HG03159 (cell line): ENCODE measurements around the gene PARP8.
"Not testable (repeated sequence)": the region's sequence is repeated elsewhere in the genome, so short reads cannot be mapped to it uniquely, and the experiment has no call there.

Source experiments
- ATAC-seq: cut with Tn5 transposase; IDR thresholded peaks from one replicate; pipeline ENCODE4 v1.9.1; 2021; ENCODE audit warnings: mild to moderate bottlenecking, moderate library complexity; ENCODE audit not compliant: unreplicated experiment

The PARP8 gene

GRCh38 chr5:50766967-50767366 lies 100.5 kb downstream of the PARP8 start:
- no peak for ATAC-seq

- no peak for ATAC-seq
Observed at GRCh38 chr5:50767588-50767987, 101.2 kb downstream of the PARP8 start.

GRCh38 chr5:50768634-50769033 lies 102.2 kb downstream of the PARP8 start:
- no peak for ATAC-seq

- no peak for ATAC-seq
Observed at GRCh38 chr5:50770441-50770840, 104.0 kb downstream of the PARP8 start.

- ATAC-seq = not testable (repeated sequence)
Observed at GRCh38 chr5:50774446-50775175, 108.2 kb downstream of the PARP8 start.

- no peak for ATAC-seq
Observed at GRCh38 chr5:50786073-50786472, 119.6 kb downstream of the PARP8 start.

- no peak for ATAC-seq
Observed at GRCh38 chr5:50791813-50792212, 125.4 kb downstream of the PARP8 start.

- ATAC-seq = no peak
Observed at GRCh38 chr5:50792843-50793242, 126.4 kb downstream of the PARP8 start.

- no peak for ATAC-seq
Observed at GRCh38 chr5:50794812-50795211, 128.4 kb downstream of the PARP8 start.

- no peak for ATAC-seq
Observed at GRCh38 chr5:50798002-50798401, 131.6 kb downstream of the PARP8 start.

- no peak for ATAC-seq
Observed at GRCh38 chr5:50799596-50799995, 133.2 kb downstream of the PARP8 start.

- ATAC-seq = no peak
Observed at GRCh38 chr5:50800410-50800809, 134.0 kb downstream of the PARP8 start.

- no peak for ATAC-seq
Observed at GRCh38 chr5:50807661-50808060, 141.2 kb downstream of the PARP8 start.

- ATAC-seq = no peak
Observed at GRCh38 chr5:50808406-50808805, 142.0 kb downstream of the PARP8 start.

- ATAC-seq = not testable (repeated sequence)
Observed at GRCh38 chr5:50811746-50812145, 145.3 kb downstream of the PARP8 start.

GRCh38 chr5:50813691-50814090 lies 147.3 kb downstream of the PARP8 start:
- ATAC-seq = no peak

GRCh38 chr5:50814556-50814955 lies 148.1 kb downstream of the PARP8 start:
- no peak for ATAC-seq

- ATAC-seq = no peak
Observed at GRCh38 chr5:50822046-50822445, 155.6 kb downstream of the PARP8 start.

GRCh38 chr5:50822761-50823160 lies 156.3 kb downstream of the PARP8 start:
- no peak for ATAC-seq

GRCh38 chr5:50823568-50823967 lies 157.1 kb downstream of the PARP8 start:
- no peak for ATAC-seq

- no peak for ATAC-seq
Observed at GRCh38 chr5:50824109-50824508, 157.7 kb downstream of the PARP8 start.

GRCh38 chr5:50827516-50828247 lies 161.2 kb downstream of the PARP8 start:
- ATAC-seq = no peak
